HAP-1 (cell line): ENCODE data around the gene NKD2.
"Not testable (repeated sequence)": the region's sequence is repeated elsewhere in the genome, so short reads cannot be mapped to it uniquely, and the experiment has no call there.

Source experiments
- DNase-seq, 2 experiments: peaks; one replicate each; pipeline ENCODE4 v3.0.0-alpha.2; 2016 to 2020; ENCODE audit warnings: low spot score in 2 of 2
- H3K27me3 ChIP-seq: fragments of 250-450 bp; sonication (Bioruptor Pico); 2 replicates; pipeline ENCODE4 v1.5.1; 2020; ENCODE audit warnings: low read depth, mild to moderate bottlenecking, moderate library complexity
- H3K36me3 ChIP-seq: fragments of 250-450 bp; sonication (Bioruptor Pico); replicated peaks from 2 replicates; pipeline ENCODE4 v1.5.1; 2020; ENCODE audit warnings: mild to moderate bottlenecking
- H3K4me1 ChIP-seq: fragments of 250-450 bp; sonication (Bioruptor Pico); 2 replicates; pipeline ENCODE4 v1.5.1; 2020; ENCODE audit warnings: mild to moderate bottlenecking
- H3K4me3 ChIP-seq: fragments of 250-450 bp; sonication (Bioruptor Pico); 2 replicates; pipeline ENCODE4 v1.5.1; 2020; ENCODE audit warnings: mild to moderate bottlenecking, moderate library complexity
- H3K9me3 ChIP-seq: fragments of 250-450 bp; sonication (Bioruptor Pico); 2 replicates; pipeline ENCODE4 v1.5.1; 2020; ENCODE audit warnings: mild to moderate bottlenecking, moderate library complexity
- in situ Hi-C: fragments of 300-500 bp; cut with MboI; formaldehyde crosslinking; loops from 3 replicates; pipeline ENCODE4 v1.14.3; 2020; ENCODE audit warnings: low sequenced_read_pairs, inconsistent platforms, mixed read lengths

Gene NKD2

GRCh38 chr5:966345-966710, 42.3 kb upstream of the NKD2 start:
- no peak for DNase-seq
- Histone ChIP-seq H3K36me3 (no peaks in the 10 kb centered on the region), H3K4me1 (no peaks in the 10 kb centered on the region), H3K4me3 (no peak overlapping the region), H3K27me3 (peaks cover 24% of the 10 kb centered on the region), H3K9me3 (0 out of 2 replicates have a peak, but pooled peaks cover 2% of the 10 kb centered on the region)
- in situ Hi-C loops: no loop called here

- Histone ChIP-seq H3K27me3 (peaks cover 29% of the 10 kb centered on the region), H3K36me3 (no peaks in the 10 kb centered on the region)
Observed at GRCh38 chr5:966941-967340, 41.7 kb upstream of the NKD2 start.

DNA sequence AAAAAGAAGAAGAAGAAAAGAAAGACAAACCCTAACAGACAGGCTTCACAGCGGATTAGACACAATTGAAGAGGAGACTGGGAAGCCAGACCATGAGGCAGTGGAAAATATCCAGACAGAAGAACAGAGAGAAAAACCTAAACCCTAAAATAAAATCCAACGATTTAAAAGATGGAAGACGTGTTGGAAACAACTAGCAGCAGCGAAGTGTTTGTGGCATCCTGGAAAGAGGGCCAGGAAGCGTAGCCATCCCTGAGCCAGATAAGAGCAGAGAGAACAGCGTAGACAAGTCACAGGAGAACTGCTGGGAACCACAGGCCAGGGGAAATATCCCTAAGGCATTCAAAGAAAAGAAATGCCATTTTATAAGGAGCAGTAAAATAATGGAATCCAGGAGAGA, 39.7 kb upstream of the NKD2 start:
- H3K4me3 ChIP-seq: no peak overlapping the region
- no peaks in the 10 kb centered on the region for H3K36me3 ChIP-seq
- H3K4me1 ChIP-seq: no peaks in the 10 kb centered on the region
- H3K9me3 ChIP-seq: 0 out of 2 replicates have a peak, but pooled peaks cover 4% of the 10 kb centered on the region
- DNase-seq: no peak
- in situ Hi-C loops: no loop called here
- peaks cover 29% of the 10 kb centered on the region for H3K27me3 ChIP-seq

More at GRCh38 chr5:966941-967340, 41.7 kb upstream of the NKD2 start:
- in situ Hi-C loops: no loop called here
- Histone ChIP-seq H3K4me1 (no peaks in the 10 kb centered on the region), H3K9me3 (0 out of 2 replicates have a peak, but pooled peaks cover 4% of the 10 kb centered on the region), H3K4me3 (no peak overlapping the region)
- no peak for DNase-seq

DNA sequence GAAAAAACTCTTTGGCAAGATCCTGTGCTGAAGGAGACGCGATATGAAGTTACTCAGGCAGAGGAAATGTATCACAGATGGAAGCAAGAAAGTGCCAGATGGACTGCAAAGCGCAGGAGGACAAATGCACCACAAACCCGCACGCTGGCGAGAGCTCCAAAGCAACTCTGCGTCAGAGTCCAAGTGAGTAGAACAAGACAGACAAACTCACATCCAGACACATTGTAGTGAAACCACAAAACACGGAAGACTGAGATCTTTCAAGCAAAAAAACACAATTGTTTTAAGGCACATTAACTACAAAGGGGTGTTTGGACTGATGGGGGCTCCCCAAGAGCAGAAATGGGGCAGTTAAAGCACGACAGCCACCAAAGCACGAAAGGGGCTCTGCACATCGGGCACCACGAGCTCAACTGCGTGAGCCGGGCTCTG, 39.2 kb upstream of the NKD2 start:
- H3K27me3 ChIP-seq: peaks cover 29% of the 10 kb centered on the region
- no peak for DNase-seq
- no peaks in the 10 kb centered on the region for H3K4me1 ChIP-seq
- in situ Hi-C loops: no loop called here
- H3K4me3 ChIP-seq: no peak overlapping the region
- no peaks in the 10 kb centered on the region for H3K36me3 ChIP-seq
- H3K9me3 ChIP-seq: 0 out of 2 replicates have a peak, but pooled peaks cover 4% of the 10 kb centered on the region

GRCh38 chr5:972575-972974, 36.0 kb upstream of the NKD2 start:
- H3K27me3 ChIP-seq: peaks cover 24% of the 10 kb centered on the region
- DNase-seq, H3K4me3 ChIP-seq, H3K36me3 ChIP-seq, H3K4me1 ChIP-seq, in situ Hi-C loops, H3K9me3 ChIP-seq: not testable (repeated sequence)

DNA sequence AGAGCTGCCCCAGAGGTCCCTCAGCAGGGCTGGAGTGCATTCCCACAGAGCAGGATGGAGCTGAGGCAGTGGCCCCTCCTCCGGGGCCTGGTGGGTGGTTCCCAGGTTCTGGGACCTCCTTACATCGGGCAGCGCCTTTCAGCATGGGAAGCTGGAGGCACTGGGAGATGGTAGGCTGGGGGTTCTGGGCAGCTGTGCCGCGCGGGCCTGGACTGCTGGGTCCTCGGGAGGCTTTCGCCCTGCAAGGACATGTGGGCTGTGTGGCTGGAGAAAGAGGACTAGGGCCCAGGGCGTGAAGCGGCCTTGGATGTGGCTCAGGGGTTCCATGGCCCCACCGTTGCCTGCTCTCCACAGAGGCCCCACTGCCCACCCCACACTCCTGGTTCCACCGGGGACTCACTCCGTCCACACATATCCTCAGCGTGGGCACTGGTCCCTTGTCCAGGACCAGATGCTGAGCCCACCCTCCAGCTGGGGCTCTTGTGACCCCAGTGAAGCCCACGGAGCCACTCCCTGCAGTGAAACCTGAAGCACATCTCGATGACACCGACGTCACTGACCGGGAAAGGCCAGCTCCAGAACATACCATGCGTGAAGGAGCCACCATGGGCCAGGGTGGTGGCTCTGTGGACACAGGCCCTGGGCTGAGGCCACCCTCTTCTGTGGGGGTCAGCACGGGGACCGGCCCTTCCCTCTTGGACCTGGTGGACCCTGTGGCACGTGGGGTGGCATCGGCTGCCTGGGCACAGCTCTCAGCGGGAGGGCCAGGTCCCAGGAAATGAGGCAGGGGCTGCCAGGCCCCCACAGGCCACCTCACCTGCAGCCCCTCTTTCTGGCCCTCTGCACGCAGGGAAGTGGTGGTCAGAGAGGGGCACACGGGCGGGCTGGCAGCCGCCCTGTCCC, 31.5 kb upstream of the NKD2 start:
- peak in 1 of 2 experiments; percentile 5 for DNase-seq
- H3K4me3 ChIP-seq: no peak overlapping the region
- in situ Hi-C loops: no loop called here
- H3K9me3 ChIP-seq: no peaks in the 10 kb centered on the region
- H3K4me1 ChIP-seq: peaks cover 11% of the 10 kb centered on the region
- H3K36me3 ChIP-seq: no peaks in the 10 kb centered on the region; the same call in 1 of the 2 replicates
- H3K27me3 ChIP-seq: no peaks in the 10 kb centered on the region

DNA sequence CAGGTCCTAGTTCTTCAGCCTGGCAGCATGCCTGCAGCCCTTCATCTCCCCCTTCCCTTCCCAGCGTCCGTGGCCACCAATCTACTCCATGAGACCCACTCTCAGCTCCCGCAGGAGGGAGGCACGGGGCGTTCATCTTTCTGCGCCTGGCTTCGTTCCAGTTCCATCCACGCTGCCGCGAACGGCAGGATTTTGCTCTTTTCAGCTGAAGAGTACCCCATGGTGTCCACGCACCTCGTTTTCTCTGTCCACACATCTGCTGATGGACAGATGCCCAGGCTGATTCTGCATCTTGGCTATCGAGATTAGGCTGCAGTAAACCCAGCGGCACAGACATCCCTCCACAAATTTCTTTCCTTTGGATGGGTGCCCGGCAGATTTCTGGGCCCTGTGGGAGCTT, 30.5 kb upstream of the NKD2 start:
- Histone ChIP-seq H3K36me3 (no peaks in the 10 kb centered on the region; the same call in 1 of the 2 replicates), H3K27me3 (no peaks in the 10 kb centered on the region), H3K4me1 (peaks cover 11% of the 10 kb centered on the region), H3K9me3 (no peaks in the 10 kb centered on the region), H3K4me3 (no peak overlapping the region)
- DNase-seq: peak in 1 of 2 experiments; percentile 3
- in situ Hi-C loops: no loop called here

GRCh38 chr5:978693-979092, 29.9 kb upstream of the NKD2 start:
- H3K27me3 ChIP-seq: no peaks in the 10 kb centered on the region
- in situ Hi-C loops: no loop called here
- peaks cover 11% of the 10 kb centered on the region for H3K4me1 ChIP-seq
- no peaks in the 10 kb centered on the region for H3K9me3 ChIP-seq
- H3K4me3 ChIP-seq: no peak overlapping the region
- H3K36me3 ChIP-seq: no peaks in the 10 kb centered on the region; the same call in 1 of the 2 replicates
- peak in 1 of 2 experiments; percentile 2 for DNase-seq

DNA sequence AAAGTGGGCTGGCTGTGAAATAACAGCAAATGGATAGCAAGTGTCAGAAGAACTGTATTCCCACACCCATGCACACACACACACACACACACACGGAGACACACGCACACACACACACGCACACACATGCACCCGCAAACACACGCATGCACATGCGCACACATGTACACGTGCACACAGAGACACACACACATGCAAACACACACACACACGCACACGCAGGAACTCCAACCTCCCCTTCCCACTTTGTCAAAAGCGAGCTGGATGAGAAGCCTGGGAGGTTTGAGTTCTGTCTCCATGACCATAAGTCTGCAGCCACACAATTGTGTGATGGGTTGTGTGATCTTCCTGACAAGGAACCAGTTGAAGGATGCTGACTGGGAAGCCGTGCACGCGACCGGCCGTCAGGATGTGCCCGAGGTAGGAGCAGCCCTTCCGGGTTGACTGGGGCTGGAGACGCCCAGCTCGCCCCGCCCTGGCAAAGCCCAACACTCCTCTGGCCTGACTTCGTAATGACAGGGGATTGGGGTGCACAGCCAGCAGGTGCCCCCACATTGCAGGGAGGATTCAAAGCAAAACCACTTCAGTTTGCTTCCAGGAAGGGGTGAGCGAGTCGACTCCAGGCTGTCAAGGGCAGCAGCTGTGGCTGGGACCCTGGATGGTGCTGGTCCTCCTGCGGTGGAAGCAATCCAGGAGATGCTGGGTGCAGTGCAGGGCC, 29.3 kb upstream of the NKD2 start:
- Histone ChIP-seq H3K27me3 (no peaks in the 10 kb centered on the region), H3K4me1 (peaks cover 11% of the 10 kb centered on the region), H3K9me3 (peaks cover 4% of the 10 kb centered on the region; the same call in 1 of the 2 replicates), H3K36me3 (no peaks in the 10 kb centered on the region; the same call in 1 of the 2 replicates), H3K4me3 (no peak overlapping the region)
- in situ Hi-C loops: no loop called here
- DNase-seq: peak in 1 of 2 experiments; percentile 5

DNA sequence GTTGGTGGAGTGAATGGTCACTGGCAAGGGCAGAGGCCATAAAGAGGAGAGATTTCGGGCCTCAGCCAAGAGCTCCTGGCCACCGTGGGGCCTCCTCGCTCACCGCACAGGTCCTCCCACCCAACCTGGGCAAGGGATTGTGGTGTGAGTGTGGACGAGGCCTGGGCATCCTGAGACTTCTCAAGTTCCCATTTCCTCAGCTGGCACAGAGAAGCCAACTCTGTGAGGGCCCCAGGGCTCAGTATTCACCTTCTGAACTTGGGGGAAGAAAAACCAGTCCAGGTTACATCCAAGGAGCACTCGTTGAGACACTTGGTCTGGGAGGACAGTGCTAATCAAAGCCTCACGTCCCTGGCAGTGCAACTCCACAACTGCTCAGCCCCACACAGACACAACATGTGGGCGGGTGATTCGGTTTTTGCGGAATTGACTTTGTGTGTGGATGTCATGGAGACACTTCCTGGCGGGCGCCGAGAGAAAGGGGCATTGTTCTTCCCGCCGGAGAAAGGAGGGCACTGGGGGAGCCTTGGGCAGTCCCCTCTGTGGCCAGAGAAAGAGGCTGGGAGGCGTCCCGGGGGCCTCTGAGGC, 28.5 kb upstream of the NKD2 start:
- H3K4me1 ChIP-seq: peaks cover 11% of the 10 kb centered on the region
- DNase-seq: peak in 1 of 2 experiments; percentile 27
- in situ Hi-C loops: no loop called here

GRCh38 chr5:980966-981365, 27.6 kb upstream of the NKD2 start:
- Histone ChIP-seq H3K4me3 (no peak overlapping the region), H3K36me3 (no peaks in the 10 kb centered on the region; the same call in 1 of the 2 replicates), H3K4me1 (peaks cover 11% of the 10 kb centered on the region), H3K9me3 (peaks cover 11% of the 10 kb centered on the region; the same call in 1 of the 2 replicates), H3K27me3 (no peaks in the 10 kb centered on the region)
- in situ Hi-C loops: no loop called here
- peak; percentile 55 to 71 for DNase-seq

More for the DNA sequence above, 28.5 kb upstream of the NKD2 start:
- Histone ChIP-seq H3K36me3 (no peaks in the 10 kb centered on the region; the same call in 1 of the 2 replicates), H3K4me3 (no peak overlapping the region), H3K27me3 (no peaks in the 10 kb centered on the region), H3K9me3 (peaks cover 11% of the 10 kb centered on the region; the same call in 1 of the 2 replicates)

DNA sequence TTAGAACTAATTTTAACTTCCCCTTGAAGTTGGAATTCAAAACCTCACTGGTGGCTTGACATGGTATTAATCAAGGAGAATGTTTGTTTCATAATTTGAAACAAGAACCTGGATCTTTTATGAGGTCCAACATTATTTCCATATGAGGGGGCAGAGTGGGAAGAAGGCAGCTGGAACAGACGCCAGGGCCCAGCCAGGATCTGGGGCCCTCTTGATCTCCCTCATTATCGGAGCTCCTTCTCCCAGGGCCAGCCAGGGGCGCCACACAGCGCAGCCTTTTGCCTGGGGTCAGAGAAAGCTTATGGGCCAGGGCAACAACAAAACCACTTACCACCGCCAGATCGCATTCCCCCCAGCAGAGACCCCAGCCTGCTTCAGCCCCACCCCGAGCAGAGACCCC, 27.1 kb upstream of the NKD2 start:
- Histone ChIP-seq H3K4me1 (peaks cover 11% of the 10 kb centered on the region), H3K4me3 (no peak overlapping the region), H3K27me3 (no peaks in the 10 kb centered on the region), H3K36me3 (no peaks in the 10 kb centered on the region; the same call in 1 of the 2 replicates), H3K9me3 (peaks cover 11% of the 10 kb centered on the region; the same call in 1 of the 2 replicates)
- in situ Hi-C loops: no loop called here
- peak in 1 of 2 experiments; percentile 9 for DNase-seq
